HCT116 (cell line): ENCODE measurements around the gene SLC22A12. TPM values are rescaled to one million over a fixed set of nuclear protein-coding genes. Genes with fewer than 3 reads are reported as not detected.

Experiments
- ATAC-seq: fragments of 200-7000 bp; cut with Tn5 transposase; 2 replicates; pipeline ENCODE4 v1.9.1; 2020; ENCODE audit warnings: mild to moderate bottlenecking, moderate library complexity
- BruUV-seq: library from RNA; stranded (reverse); fragments of 400-500 nt; replicated peaks from 2 replicates; lab custom pipeline; 2021; lab: Mats Ljungman, UMichigan
- CTCF ChIA-PET: fragments of 300-600 bp; sonication (Branson Sonifier 250); formaldehyde crosslinking; loops from one replicate; lab custom pipeline; 2021; ENCODE audit warnings: antibody characterized with exemption; lab: Charles Lee
- POLR2A ChIA-PET: fragments of 300-600, 350-600 bp; sonication (Branson Sonifier 250); formaldehyde crosslinking; loops from one replicate; lab custom pipeline; 2021; ENCODE audit warnings: antibody characterized with exemption; lab: Charles Lee
- RAD21 ChIA-PET, 2 experiments: fragments of 300-600 bp; sonication (Branson Sonifier 250); formaldehyde crosslinking; loops; one replicate each; lab custom pipeline; 2023; ENCODE audit warnings: low total read pairs in 2 of 2; ENCODE audit not compliant: uncharacterized antibody in 2 of 2, unreplicated experiment in 2 of 2, low non-redundant PET in 1 of 2; lab: Charles Lee
- DNase-seq: peaks from one replicate; pipeline ENCODE4 v3.0.0-alpha.2; 2010; ENCODE audit warnings: low read depth, low spot score
- H2AFZ ChIP-seq: fragments of 200-600 bp; shearing (Covaris generic), sonication (generic); 2 replicates; pipeline ENCODE4 v1.6.1; 2017; ENCODE audit warnings: low read depth, mixed run types, mixed read lengths, antibody characterized with exemption, low read length; ENCODE audit not compliant: poor library complexity, severe bottlenecking
- H3K27ac ChIP-seq: 2 replicates; pipeline ENCODE4 v1.5.1; 2012; ENCODE audit warnings: low read depth, low read length
- H3K27me3 ChIP-seq: fragments of 200-600 bp; sonication (generic); 2 replicates; pipeline ENCODE4 v1.6.1; 2016; ENCODE audit warnings: mixed run types, low read length, mixed read lengths; ENCODE audit not compliant: insufficient read depth
- H3K36me3 ChIP-seq, 2 experiments: fragments of 200-500 bp in 1 of 2; fragments of 200-600 bp in 1 of 2; sonication (Bioruptor generic) in 1 of 2; sonication (generic) in 1 of 2; 2 replicates each; pipeline versions ENCODE4 v1.5.1 to v1.6.1; 2014 to 2016; ENCODE audit warnings: low read length in 2 of 2, inconsistent platforms in 1 of 2, mixed read lengths in 1 of 2, mixed run types in 1 of 2; ENCODE audit not compliant: insufficient read depth in 2 of 2, control insufficient read depth in 1 of 2
- H3K4me1 ChIP-seq, 2 experiments: fragments of 200-600 bp in 1 of 2; sonication (generic) in 1 of 2; 2 replicates each; pipeline versions ENCODE4 v1.5.1 to v1.6.1; 2012 to 2017; ENCODE audit warnings: low read length in 2 of 2, inconsistent platforms in 1 of 2, mild to moderate bottlenecking in 1 of 2, mixed read lengths in 1 of 2, mixed run types in 1 of 2, moderate library complexity in 1 of 2; ENCODE audit not compliant: insufficient read depth in 2 of 2, control insufficient read depth in 1 of 2
- H3K4me2 ChIP-seq: fragments of 200-600 bp; sonication (generic); 2 replicates; pipeline ENCODE4 v1.6.1; 2017; ENCODE audit warnings: mixed run types, low read length, mixed read lengths
- H3K4me3 ChIP-seq, 2 experiments: fragments of 200-600 bp in 1 of 2; sonication (generic) in 1 of 2; replicated peaks in 1 of 2; 2 replicates each; pipeline ENCODE4 v1.5.1; 2011 to 2016; ENCODE audit warnings: low read length in 2 of 2, control low read depth in 1 of 2, low read depth in 1 of 2, mild to moderate bottlenecking in 1 of 2, mixed read lengths in 1 of 2, mixed run types in 1 of 2
- H3K79me2 ChIP-seq: fragments of 200-600 bp; sonication (generic); 2 replicates; pipeline ENCODE4 v1.6.1; 2017; ENCODE audit warnings: mild to moderate bottlenecking, mixed run types, low read length, moderate library complexity, mixed read lengths; ENCODE audit not compliant: insufficient read depth
- H3K9ac ChIP-seq: fragments of 200-600 bp; sonication (generic); 2 replicates; pipeline ENCODE4 v1.6.1; 2016; ENCODE audit warnings: low read length, mixed read lengths
- H3K9me2 ChIP-seq: fragments of 200-600 bp; sonication (generic), shearing (Covaris generic); 2 replicates; pipeline ENCODE4 v1.6.1; 2017; ENCODE audit warnings: mixed run types, mild to moderate bottlenecking, moderate library complexity; ENCODE audit not compliant: insufficient read depth
- H3K9me3 ChIP-seq, 2 experiments: fragments of 200-500 bp in 1 of 2; fragments of 200-600 bp in 1 of 2; sonication (Bioruptor generic) in 1 of 2; sonication (generic) in 1 of 2; 2 replicates each; pipeline ENCODE4 v1.6.1; 2014 to 2017; ENCODE audit warnings: low read length in 2 of 2, mixed read lengths in 2 of 2, inconsistent platforms in 1 of 2, low read depth in 1 of 2, mild to moderate bottlenecking in 1 of 2, mixed run types in 1 of 2, moderate library complexity in 1 of 2; ENCODE audit not compliant: control insufficient read depth in 1 of 2, insufficient read depth in 1 of 2
- H4K20me1 ChIP-seq: fragments of 200-600 bp; sonication (generic), shearing (Covaris generic); 2 replicates; pipeline ENCODE4 v1.6.1; 2017; ENCODE audit warnings: mixed run types, mild to moderate bottlenecking, moderate library complexity; ENCODE audit not compliant: insufficient read depth
- CBX3 ChIP-seq: IDR thresholded peaks from 2 replicates; pipeline ENCODE4 v1.6.1; 2012; ENCODE audit warnings: low read depth
- CEBPB ChIP-seq: IDR thresholded peaks from 2 replicates; pipeline ENCODE4 v1.6.1; 2012; ENCODE audit warnings: low read depth
- EZH2 ChIP-seq: fragments of 200-600 bp; sonication (generic); IDR thresholded peaks from 2 replicates; pipeline ENCODE4 v1.6.1; 2017; ENCODE audit warnings: antibody characterized with exemption, mixed run types
- FOSL1 ChIP-seq: IDR thresholded peaks from 2 replicates; pipeline ENCODE4 v1.6.1; 2012; ENCODE audit warnings: low read depth
- JUND ChIP-seq: IDR thresholded peaks from 2 replicates; pipeline ENCODE4 v1.6.1; 2012
- POLR2A ChIP-seq: IDR thresholded peaks from 2 replicates; pipeline ENCODE4 v1.7.0; 2011; ENCODE audit warnings: borderline replicate concordance; ENCODE audit not compliant: insufficient read depth, insufficient read length; ENCODE audit errors: extremely low read depth
- POLR2AphosphoS5 ChIP-seq: IDR thresholded peaks from 2 replicates; pipeline ENCODE4 v1.6.1; 2011; ENCODE audit warnings: mild to moderate bottlenecking, low read depth, low read length, moderate library complexity
- SIN3A ChIP-seq: IDR thresholded peaks from 2 replicates; pipeline ENCODE4 v1.6.1; 2012; ENCODE audit warnings: low read depth
- SP1 ChIP-seq: IDR thresholded peaks from 2 replicates; pipeline ENCODE4 v1.6.1; 2012; ENCODE audit warnings: low read depth
- TCF7L2 ChIP-seq: IDR thresholded peaks from 2 replicates; pipeline ENCODE4 v1.7.0; 2011; ENCODE audit warnings: borderline replicate concordance, inconsistent platforms; ENCODE audit not compliant: insufficient read depth, insufficient read length; ENCODE audit errors: extremely low read depth
- YY1 ChIP-seq: IDR thresholded peaks from 2 replicates; pipeline ENCODE4 v1.6.1; 2011; ENCODE audit warnings: low read length, low read depth, moderate library complexity, mild to moderate bottlenecking; ENCODE audit not compliant: insufficient replicate concordance; ENCODE audit errors: extremely low read depth
- intact Hi-C: fragments of 100-400 bp; cut with micrococcal nuclease; formaldehyde crosslinking; loops from 2 replicates; pipeline ENCODE4 v1.10.0; 2022
- total RNA-seq: library from RNA; stranded (reverse); gene quantifications from one replicate; pipeline ENCODE4 v1.2.1, GENCODE V29; 2021; ENCODE audit not compliant: unreplicated experiment
- TF ChIP-seq, protein P1 (sequence below): IDR thresholded peaks from 2 replicates; pipeline ENCODE4 v1.6.1; 2012; ENCODE audit warnings: low read depth
- TF ChIP-seq, protein P2 (sequence below): IDR thresholded peaks from 2 replicates; pipeline ENCODE4 v1.6.1; 2012
- TF ChIP-seq, protein P3 (sequence below): IDR thresholded peaks from 2 replicates; pipeline ENCODE4 v1.6.1; 2012
- TF ChIP-seq, protein P4 (sequence below), 3 experiments: fragments of 200-600 bp in 1 of 3; sonication (generic) in 1 of 3; IDR thresholded peaks in 2 of 3; conservative IDR thresholded peaks in 1 of 3; 2 replicates each; pipeline ENCODE4 v1.5.1; 2012 to 2017; ENCODE audit warnings: low read depth in 2 of 3, low read length in 2 of 3, antibody characterized with exemption in 1 of 3, borderline replicate concordance in 1 of 3, control low read depth in 1 of 3, mild to moderate bottlenecking in 1 of 3, mixed read lengths in 1 of 3, mixed run types in 1 of 3, moderate library complexity in 1 of 3; ENCODE audit not compliant: insufficient read depth in 1 of 3

SLC22A12 gene
- total RNA-seq, 1 experiment from 2014 or later, result not detected

DNA sequence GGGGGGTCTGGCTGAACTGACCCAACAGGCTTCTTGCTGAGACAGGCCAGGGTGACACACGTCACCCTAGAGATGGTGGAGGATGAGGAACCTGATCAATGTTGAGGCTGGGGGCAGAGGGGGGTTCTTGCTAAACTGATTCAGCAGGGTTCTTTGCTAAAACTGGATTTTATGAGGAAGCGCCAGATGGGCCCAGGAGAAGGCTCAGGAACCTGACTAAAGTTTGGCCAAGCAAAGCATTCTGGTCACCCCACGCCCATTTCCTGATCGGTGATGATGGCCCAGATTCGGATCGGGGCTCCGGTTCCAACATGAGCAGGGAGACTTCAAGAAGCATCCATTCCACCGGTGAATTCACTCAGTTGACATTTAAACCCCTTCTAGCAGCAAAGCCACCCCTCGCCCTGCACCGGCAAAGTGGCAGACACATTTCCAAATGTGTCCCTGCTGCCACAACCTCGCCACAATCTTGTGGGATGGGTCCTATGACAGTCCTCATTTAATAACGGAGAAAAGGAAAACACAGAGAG lies 34.2 kb upstream of the SLC22A12 start:
- H4K20me1 ChIP-seq, result no peaks in the 10 kb centered on the region
- H3K36me3 ChIP-seq, result no peaks in the 10 kb centered on the region
- no peak for DNase-seq
- no peak for TF ChIP-seq CBX3
- TF ChIP-seq, protein P1, sequence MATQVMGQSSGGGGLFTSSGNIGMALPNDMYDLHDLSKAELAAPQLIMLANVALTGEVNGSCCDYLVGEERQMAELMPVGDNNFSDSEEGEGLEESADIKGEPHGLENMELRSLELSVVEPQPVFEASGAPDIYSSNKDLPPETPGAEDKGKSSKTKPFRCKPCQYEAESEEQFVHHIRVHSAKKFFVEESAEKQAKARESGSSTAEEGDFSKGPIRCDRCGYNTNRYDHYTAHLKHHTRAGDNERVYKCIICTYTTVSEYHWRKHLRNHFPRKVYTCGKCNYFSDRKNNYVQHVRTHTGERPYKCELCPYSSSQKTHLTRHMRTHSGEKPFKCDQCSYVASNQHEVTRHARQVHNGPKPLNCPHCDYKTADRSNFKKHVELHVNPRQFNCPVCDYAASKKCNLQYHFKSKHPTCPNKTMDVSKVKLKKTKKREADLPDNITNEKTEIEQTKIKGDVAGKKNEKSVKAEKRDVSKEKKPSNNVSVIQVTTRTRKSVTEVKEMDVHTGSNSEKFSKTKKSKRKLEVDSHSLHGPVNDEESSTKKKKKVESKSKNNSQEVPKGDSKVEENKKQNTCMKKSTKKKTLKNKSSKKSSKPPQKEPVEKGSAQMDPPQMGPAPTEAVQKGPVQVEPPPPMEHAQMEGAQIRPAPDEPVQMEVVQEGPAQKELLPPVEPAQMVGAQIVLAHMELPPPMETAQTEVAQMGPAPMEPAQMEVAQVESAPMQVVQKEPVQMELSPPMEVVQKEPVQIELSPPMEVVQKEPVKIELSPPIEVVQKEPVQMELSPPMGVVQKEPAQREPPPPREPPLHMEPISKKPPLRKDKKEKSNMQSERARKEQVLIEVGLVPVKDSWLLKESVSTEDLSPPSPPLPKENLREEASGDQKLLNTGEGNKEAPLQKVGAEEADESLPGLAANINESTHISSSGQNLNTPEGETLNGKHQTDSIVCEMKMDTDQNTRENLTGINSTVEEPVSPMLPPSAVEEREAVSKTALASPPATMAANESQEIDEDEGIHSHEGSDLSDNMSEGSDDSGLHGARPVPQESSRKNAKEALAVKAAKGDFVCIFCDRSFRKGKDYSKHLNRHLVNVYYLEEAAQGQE, result no peak
- TF ChIP-seq, protein P2, sequence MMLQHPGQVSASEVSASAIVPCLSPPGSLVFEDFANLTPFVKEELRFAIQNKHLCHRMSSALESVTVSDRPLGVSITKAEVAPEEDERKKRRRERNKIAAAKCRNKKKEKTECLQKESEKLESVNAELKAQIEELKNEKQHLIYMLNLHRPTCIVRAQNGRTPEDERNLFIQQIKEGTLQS, result no peak
- TF ChIP-seq, all 23 proteins: peak for 0
- Histone ChIP-seq H3K9me3 (no peaks in the 10 kb centered on the region), H2AFZ (no peak overlapping the region), H3K4me1 (no peaks in the 10 kb centered on the region; a peak in 1 of 4 replicates), H3K9ac (no peak overlapping the region), H3K9me2 (no peaks in the 10 kb centered on the region), H3K4me3 (no peak overlapping the region), H3K27ac (no peak overlapping the region), H3K27me3 (no peaks in the 10 kb centered on the region), H3K4me2 (no peak overlapping the region), H3K79me2 (no peaks in the 10 kb centered on the region)
- ATAC-seq, result no peak
- RAD21 ChIA-PET, result no interaction called here
- POLR2A ChIA-PET, result no interaction called here
- intact Hi-C loops, result no loop called here
- BruUV-seq, result no TSS peak
- CTCF ChIA-PET, result interaction anchor here (1.0 kb wide), 1 partner anchor 93 kb away, joined by 3 read pairs; no protein-coding TSS in a partner anchor

DNA sequence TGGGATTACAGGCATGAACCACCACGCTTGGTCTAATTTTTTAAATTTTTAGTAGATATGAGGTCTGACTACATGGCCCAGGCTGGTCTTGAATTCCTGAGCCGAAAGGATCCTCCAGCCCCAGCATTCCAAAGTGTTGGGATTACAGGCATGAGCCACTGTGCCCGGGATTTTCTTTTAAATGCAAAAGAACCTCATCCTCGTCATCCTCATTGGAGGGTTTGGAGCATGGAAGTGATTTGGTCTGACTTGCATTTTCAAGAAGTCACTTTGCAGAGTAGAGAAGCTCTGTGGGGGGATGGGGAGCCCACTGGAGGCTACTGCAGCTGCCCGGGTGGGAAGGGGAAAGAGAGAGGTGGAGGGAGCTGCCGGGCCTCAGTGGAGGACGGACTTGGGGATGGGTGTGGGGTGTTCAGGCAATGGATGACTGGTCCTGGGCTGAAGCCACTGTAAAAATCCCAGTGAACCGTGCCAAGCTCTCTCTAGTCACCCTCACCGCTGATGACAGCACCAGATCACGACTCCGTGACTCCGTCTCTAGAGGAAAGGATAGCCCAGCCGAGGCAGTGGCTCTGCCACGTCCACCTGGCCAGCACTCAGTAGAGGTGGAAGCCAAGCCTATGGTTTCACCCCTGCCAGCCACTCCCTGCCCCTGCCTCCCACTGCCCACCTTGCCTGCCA lies 32.8 kb upstream of the SLC22A12 start:
- Histone ChIP-seq H3K9me3 (no peaks in the 10 kb centered on the region), H3K79me2 (no peaks in the 10 kb centered on the region), H4K20me1 (no peaks in the 10 kb centered on the region), H3K4me2 (no peak overlapping the region), H3K9me2 (no peaks in the 10 kb centered on the region), H3K4me1 (no peaks in the 10 kb centered on the region; a peak in 1 of 4 replicates), H3K27ac (no peak overlapping the region), H3K9ac (no peak overlapping the region), H3K27me3 (no peaks in the 10 kb centered on the region), H3K36me3 (no peaks in the 10 kb centered on the region), H3K4me3 (no peak overlapping the region), H2AFZ (no peak overlapping the region)
- POLR2A ChIA-PET, result no interaction called here
- CTCF ChIA-PET, result no interaction called here
- no peak for ATAC-seq
- BruUV-seq, result no TSS peak
- intact Hi-C loops, result no loop called here
- DNase-seq, result no peak
- RAD21 ChIA-PET, result no interaction called here
- TF ChIP-seq POLR2A (no peak), JUND (no peak), YY1 (no peak), SP1 (no peak), EZH2 (no peak), SIN3A (no peak), POLR2AphosphoS5 (no peak), CEBPB (no peak), TCF7L2 (no peak), FOSL1 (no peak)
- TF ChIP-seq, protein P3, sequence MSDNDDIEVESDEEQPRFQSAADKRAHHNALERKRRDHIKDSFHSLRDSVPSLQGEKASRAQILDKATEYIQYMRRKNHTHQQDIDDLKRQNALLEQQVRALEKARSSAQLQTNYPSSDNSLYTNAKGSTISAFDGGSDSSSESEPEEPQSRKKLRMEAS, result no peak
- TF ChIP-seq, protein P4, sequence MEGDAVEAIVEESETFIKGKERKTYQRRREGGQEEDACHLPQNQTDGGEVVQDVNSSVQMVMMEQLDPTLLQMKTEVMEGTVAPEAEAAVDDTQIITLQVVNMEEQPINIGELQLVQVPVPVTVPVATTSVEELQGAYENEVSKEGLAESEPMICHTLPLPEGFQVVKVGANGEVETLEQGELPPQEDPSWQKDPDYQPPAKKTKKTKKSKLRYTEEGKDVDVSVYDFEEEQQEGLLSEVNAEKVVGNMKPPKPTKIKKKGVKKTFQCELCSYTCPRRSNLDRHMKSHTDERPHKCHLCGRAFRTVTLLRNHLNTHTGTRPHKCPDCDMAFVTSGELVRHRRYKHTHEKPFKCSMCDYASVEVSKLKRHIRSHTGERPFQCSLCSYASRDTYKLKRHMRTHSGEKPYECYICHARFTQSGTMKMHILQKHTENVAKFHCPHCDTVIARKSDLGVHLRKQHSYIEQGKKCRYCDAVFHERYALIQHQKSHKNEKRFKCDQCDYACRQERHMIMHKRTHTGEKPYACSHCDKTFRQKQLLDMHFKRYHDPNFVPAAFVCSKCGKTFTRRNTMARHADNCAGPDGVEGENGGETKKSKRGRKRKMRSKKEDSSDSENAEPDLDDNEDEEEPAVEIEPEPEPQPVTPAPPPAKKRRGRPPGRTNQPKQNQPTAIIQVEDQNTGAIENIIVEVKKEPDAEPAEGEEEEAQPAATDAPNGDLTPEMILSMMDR (IDR thresholded peaks at IDR 0.05 in 2 of 3, conservative IDR thresholded peaks at IDR 0.05 in 1 of 3; ENCODE audit: borderline replicate concordance in 1 of 3, insufficient read depth in 1 of 3, low read depth in 2 of 3, low read length in 2 of 3), result no peak
